Measurements from ENCODE around the gene PDIA3. TPM values are rescaled to one million over a fixed set of nuclear protein-coding genes. Genes with fewer than 3 reads are reported as not detected.
A peak's percentile ranks its signal among the peaks of the same experiment; 100 is the strongest.

PDIA3 gene
- total and polyA plus RNA-seq, 2 of the 13 experiments (the other 11 are each of a cell fraction or from before 2014, with no cell fraction given), result 238 to 433 TPM

- TF ChIP-seq, protein P1, sequence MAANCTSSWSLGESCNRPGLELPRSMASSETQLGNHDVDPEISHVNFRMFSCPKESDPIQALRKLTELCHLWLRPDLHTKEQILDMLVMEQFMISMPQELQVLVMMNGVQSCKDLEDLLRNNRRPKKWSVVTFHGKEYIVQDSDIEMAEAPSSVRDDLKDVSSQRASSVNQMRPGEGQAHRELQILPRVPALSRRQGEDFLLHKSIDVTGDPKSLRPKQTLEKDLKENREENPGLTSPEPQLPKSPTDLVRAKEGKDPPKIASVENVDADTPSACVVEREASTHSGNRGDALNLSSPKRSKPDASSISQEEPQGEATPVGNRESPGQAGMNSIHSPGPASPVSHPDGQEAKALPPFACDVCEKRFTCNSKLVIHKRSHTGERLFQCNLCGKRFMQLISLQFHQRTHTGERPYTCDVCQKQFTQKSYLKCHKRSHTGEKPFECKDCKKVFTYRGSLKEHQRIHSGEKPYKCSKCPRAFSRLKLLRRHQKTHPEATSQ (CRISPR knock-in tag; IDR thresholded peaks at IDR 0.05; ENCODE audit: borderline replicate concordance), result no peak
- TF ChIP-seq STAG1 (CRISPR knock-in tag; IDR thresholded peaks at IDR 0.05), result peak; percentile 48
- TF ChIP-seq ZNF512B (CRISPR knock-in tag; IDR thresholded peaks at IDR 0.05; ENCODE audit: borderline replicate concordance), result 0 out of 2 replicates have a peak, but pooled peaks have one; percentile 68
- peak; percentile 62 for TF ChIP-seq ZNF574 (CRISPR knock-in tag; IDR thresholded peaks at IDR 0.05)
- TF ChIP-seq, protein P2, sequence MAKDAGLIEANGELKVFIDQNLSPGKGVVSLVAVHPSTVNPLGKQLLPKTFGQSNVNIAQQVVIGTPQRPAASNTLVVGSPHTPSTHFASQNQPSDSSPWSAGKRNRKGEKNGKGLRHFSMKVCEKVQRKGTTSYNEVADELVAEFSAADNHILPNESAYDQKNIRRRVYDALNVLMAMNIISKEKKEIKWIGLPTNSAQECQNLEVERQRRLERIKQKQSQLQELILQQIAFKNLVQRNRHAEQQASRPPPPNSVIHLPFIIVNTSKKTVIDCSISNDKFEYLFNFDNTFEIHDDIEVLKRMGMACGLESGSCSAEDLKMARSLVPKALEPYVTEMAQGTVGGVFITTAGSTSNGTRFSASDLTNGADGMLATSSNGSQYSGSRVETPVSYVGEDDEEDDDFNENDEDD (CRISPR knock-in tag; IDR thresholded peaks at IDR 0.05; ENCODE audit: borderline replicate concordance), result peak; percentile 63; the same call in 1 of the 2 replicates
- TF ChIP-seq ZNF652 (CRISPR knock-in tag; IDR thresholded peaks at IDR 0.05; ENCODE audit: borderline replicate concordance, low read depth), result 0 out of 2 replicates have a peak, but pooled peaks have one; percentile 23
- 0 out of 2 replicates have a peak, but pooled peaks have one; percentile 11 for TF ChIP-seq ZFP91 (CRISPR knock-in tag; IDR thresholded peaks at IDR 0.05; ENCODE audit: borderline replicate concordance)
- peak; percentile 47; the same call in 1 of the 2 replicates for TF ChIP-seq HDAC2 (CRISPR knock-in tag; IDR thresholded peaks at IDR 0.05)
- peak; percentile 23; the same call in 1 of the 2 replicates for TF ChIP-seq REPIN1 (CRISPR knock-in tag; IDR thresholded peaks at IDR 0.05; ENCODE audit: borderline replicate concordance, low read depth)
- peak; percentile 25; the same call in 1 of the 2 replicates for TF ChIP-seq GABPB1 (CRISPR knock-in tag; IDR thresholded peaks at IDR 0.05)
- TF ChIP-seq CTCF (CRISPR knock-in tag; IDR thresholded peaks at IDR 0.05), result peak; percentile 88
- no peak for TF ChIP-seq RBAK (CRISPR knock-in tag; IDR thresholded peaks at IDR 0.05)
- TF ChIP-seq FOXC1 (CRISPR knock-in tag; IDR thresholded peaks at IDR 0.05; ENCODE audit: borderline replicate concordance), result peak; percentile 57; the same call in 1 of the 2 replicates
- TF ChIP-seq NFIC (IDR thresholded peaks at IDR 0.05; ENCODE audit: low read length), result no peak
- TF ChIP-seq ZNF780A (CRISPR knock-in tag; IDR thresholded peaks at IDR 0.05), result no peak
Measured at GRCh38 chr15:43775411-43775965, 29.2 kb downstream of the PDIA3 start (continued).

All from HepG2 (cell line).